ENCODE data around the gene FNBP1L.

Gene FNBP1L

DNA sequence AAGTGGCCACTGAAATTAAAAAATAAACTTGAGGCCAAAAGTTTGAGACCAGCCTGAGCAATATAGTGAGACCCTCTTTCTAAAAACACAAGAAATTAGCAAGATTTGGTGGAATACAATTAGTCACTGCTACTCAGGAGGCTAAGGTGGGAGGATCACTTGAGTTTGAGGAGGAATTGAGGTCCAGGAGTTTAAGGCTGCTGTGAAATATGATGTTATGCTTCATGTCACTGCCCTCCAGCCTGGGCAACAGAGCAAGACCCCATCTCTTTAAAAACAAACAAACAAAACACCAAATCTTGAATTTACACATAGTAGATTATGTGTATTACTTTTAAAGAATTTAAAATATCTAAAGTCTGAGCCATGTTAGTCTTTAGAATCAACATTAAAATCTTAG, 6.3 kb upstream of the FNBP1L start:
- Histone ChIP-seq H4K91ac (ENCODE audit: low read depth, low read length, poor library complexity) (no peak overlapping the region), H2AK5ac (ENCODE audit: low read depth, low read length) (no peak overlapping the region), H3K4me3 (ENCODE audit: low read length in 2 of 2) (no peak overlapping the region), H2AFZ (ENCODE audit: low read length) (no peak overlapping the region), H3K9me3 (replicated peaks in 1 of 2; ENCODE audit: control insufficient read depth in 2 of 2, insufficient read depth in 1 of 2, low read depth in 1 of 2, low read length in 2 of 2) (no peaks in the 10 kb centered on the region), H3K79me1 (ENCODE audit: low read depth, low read length) (no peaks in the 10 kb centered on the region), H3K4ac (ENCODE audit: low read length) (no peak overlapping the region), H3K27me3 (ENCODE audit: control insufficient read depth in 3 of 3, insufficient read depth in 3 of 3, low read depth in 1 of 3, low read length in 3 of 3) (no peaks in the 10 kb centered on the region), H2BK5ac (ENCODE audit: low read length) (no peak overlapping the region), H3K14ac (ENCODE audit: low read length) (no peak overlapping the region), H3K27ac (replicated peaks; ENCODE audit: low read length) (no peak overlapping the region), H3K18ac (ENCODE audit: low read length) (no peak overlapping the region), H3K9ac (ENCODE audit: low read depth, low read length, poor library complexity) (no peak overlapping the region), H2BK15ac (ENCODE audit: low read length) (no peak overlapping the region), H3K23ac (ENCODE audit: low read depth, low read length, poor library complexity) (no peak overlapping the region), H2BK120ac (ENCODE audit: low read depth, low read length) (no peak overlapping the region), H2BK12ac (ENCODE audit: low read length) (no peak overlapping the region), H3K4me1 (ENCODE audit: control insufficient read depth in 2 of 2, insufficient read depth in 1 of 2, low read depth in 1 of 2, low read length in 2 of 2) (no peaks in the 10 kb centered on the region), H3K4me2 (ENCODE audit: insufficient read depth, low read length, poor library complexity, severe bottlenecking) (no peak overlapping the region), H4K8ac (ENCODE audit: low read depth, low read length) (no peak overlapping the region), H3K36me3 (replicated peaks in 1 of 2; ENCODE audit: control insufficient read depth in 2 of 2, insufficient read depth in 2 of 2, low read length in 2 of 2) (no peaks in the 10 kb centered on the region)
- DNase-seq (ENCODE audit: low spot score) = no peak

GRCh38 chr1:93442008-93442666, 5.8 kb upstream of the FNBP1L start:
- WGBS, 2 donors (ENCODE audit: extremely low coverage in 2 of 2, insufficient read length in 2 of 2, insufficient replicate concordance in 1 of 2) = no CpG with 5 or more reads among the region's 11 CpGs
- no peak overlapping the region for H3K18ac ChIP-seq (ENCODE audit: low read length)
- no peak overlapping the region for H3K23ac ChIP-seq (ENCODE audit: low read depth, low read length, poor library complexity)
- no peaks in the 10 kb centered on the region for H3K79me1 ChIP-seq (ENCODE audit: low read depth, low read length)
- H2BK5ac ChIP-seq (ENCODE audit: low read length) = no peak overlapping the region
- no peak overlapping the region for H3K4me3 ChIP-seq (ENCODE audit: low read length in 2 of 2)
- H2BK120ac ChIP-seq (ENCODE audit: low read depth, low read length) = no peak overlapping the region
- peaks cover 0 to 1% of the 10 kb centered on the region in 2 donors for H3K4me1 ChIP-seq (ENCODE audit: control insufficient read depth in 2 of 2, insufficient read depth in 1 of 2, low read depth in 1 of 2, low read length in 2 of 2)
- H4K8ac ChIP-seq (ENCODE audit: low read depth, low read length) = no peak overlapping the region
- H3K27ac ChIP-seq (replicated peaks; ENCODE audit: low read length) = no peak overlapping the region
- H3K27me3 ChIP-seq (ENCODE audit: control insufficient read depth in 3 of 3, insufficient read depth in 3 of 3, low read depth in 1 of 3, low read length in 3 of 3) = no peaks in the 10 kb centered on the region
- no peak overlapping the region for H3K4me2 ChIP-seq (ENCODE audit: insufficient read depth, low read length, poor library complexity, severe bottlenecking)
- no peak overlapping the region for H3K14ac ChIP-seq (ENCODE audit: low read length)
- no peak overlapping the region for H3K4ac ChIP-seq (ENCODE audit: low read length)
- H4K91ac ChIP-seq (ENCODE audit: low read depth, low read length, poor library complexity) = no peak overlapping the region
- DNase-seq (ENCODE audit: low spot score) = no peak
- H3K36me3 ChIP-seq (replicated peaks in 1 of 2; ENCODE audit: control insufficient read depth in 2 of 2, insufficient read depth in 2 of 2, low read length in 2 of 2) = no peaks in the 10 kb centered on the region
- H2BK12ac ChIP-seq (ENCODE audit: low read length) = no peak overlapping the region
- no peaks in the 10 kb centered on the region for H3K9me3 ChIP-seq (replicated peaks in 1 of 2; ENCODE audit: control insufficient read depth in 2 of 2, insufficient read depth in 1 of 2, low read depth in 1 of 2, low read length in 2 of 2)
- no peak overlapping the region for H2BK15ac ChIP-seq (ENCODE audit: low read length)
- H3K9ac ChIP-seq (ENCODE audit: low read depth, low read length, poor library complexity) = no peak overlapping the region
- H2AK5ac ChIP-seq (ENCODE audit: low read depth, low read length) = no peak overlapping the region
- no peak overlapping the region for H2AFZ ChIP-seq (ENCODE audit: low read length)

GRCh38 chr1:93442741-93443140, 5.2 kb upstream of the FNBP1L start:
- H3K4me2 ChIP-seq (ENCODE audit: insufficient read depth, low read length, poor library complexity, severe bottlenecking) = no peak overlapping the region
- no peak overlapping the region for H3K27ac ChIP-seq (replicated peaks; ENCODE audit: low read length)
- H3K18ac ChIP-seq (ENCODE audit: low read length) = no peak overlapping the region
- no peak overlapping the region for H2BK15ac ChIP-seq (ENCODE audit: low read length)
- H3K9me3 ChIP-seq (replicated peaks in 1 of 2; ENCODE audit: control insufficient read depth in 2 of 2, insufficient read depth in 1 of 2, low read depth in 1 of 2, low read length in 2 of 2) = no peaks in the 10 kb centered on the region
- no peak for DNase-seq (ENCODE audit: low spot score)
- no peak overlapping the region for H2AK5ac ChIP-seq (ENCODE audit: low read depth, low read length)
- peaks cover 0 to 2% of the 10 kb centered on the region in 2 donors for H3K4me1 ChIP-seq (ENCODE audit: control insufficient read depth in 2 of 2, insufficient read depth in 1 of 2, low read depth in 1 of 2, low read length in 2 of 2)
- no peaks in the 10 kb centered on the region for H3K27me3 ChIP-seq (ENCODE audit: control insufficient read depth in 3 of 3, insufficient read depth in 3 of 3, low read depth in 1 of 3, low read length in 3 of 3)
- H3K9ac ChIP-seq (ENCODE audit: low read depth, low read length, poor library complexity) = no peak overlapping the region
- no peak overlapping the region for H2BK5ac ChIP-seq (ENCODE audit: low read length)
- H2AFZ ChIP-seq (ENCODE audit: low read length) = no peak overlapping the region
- H4K91ac ChIP-seq (ENCODE audit: low read depth, low read length, poor library complexity) = no peak overlapping the region
- WGBS, 2 donors (ENCODE audit: extremely low coverage in 2 of 2, insufficient read length in 2 of 2, insufficient replicate concordance in 1 of 2) = no CpG with 5 or more reads among the region's 1 CpG
- no peak overlapping the region for H2BK12ac ChIP-seq (ENCODE audit: low read length)
- no peak overlapping the region for H3K14ac ChIP-seq (ENCODE audit: low read length)
- H3K4ac ChIP-seq (ENCODE audit: low read length) = no peak overlapping the region
- no peak overlapping the region for H3K4me3 ChIP-seq (ENCODE audit: low read length in 2 of 2)
- no peak overlapping the region for H2BK120ac ChIP-seq (ENCODE audit: low read depth, low read length)
- no peak overlapping the region for H4K8ac ChIP-seq (ENCODE audit: low read depth, low read length)
- H3K79me1 ChIP-seq (ENCODE audit: low read depth, low read length) = no peaks in the 10 kb centered on the region
- no peaks in the 10 kb centered on the region for H3K36me3 ChIP-seq (replicated peaks in 1 of 2; ENCODE audit: control insufficient read depth in 2 of 2, insufficient read depth in 2 of 2, low read length in 2 of 2)
- no peak overlapping the region for H3K23ac ChIP-seq (ENCODE audit: low read depth, low read length, poor library complexity)

DNA sequence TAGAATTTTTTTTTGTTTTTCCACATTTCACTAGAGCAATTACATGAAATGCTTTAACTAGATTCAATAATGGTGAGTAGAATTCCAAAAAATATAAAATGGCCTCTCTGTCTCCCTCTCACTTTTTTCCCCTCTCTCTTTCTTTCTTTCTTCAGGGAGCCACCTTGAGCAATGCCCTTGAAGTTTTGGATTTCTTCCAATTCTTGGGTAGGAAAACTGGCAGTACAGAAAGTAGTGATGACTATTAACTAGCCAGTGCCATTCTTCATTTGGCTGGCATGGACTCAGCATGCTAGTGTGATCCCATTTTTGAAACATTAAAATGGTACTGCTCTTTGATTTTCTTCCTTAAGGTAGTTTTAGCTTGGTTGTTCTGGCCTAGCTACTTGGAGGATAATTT, 4.5 kb upstream of the FNBP1L start:
- Histone ChIP-seq H2AK5ac (ENCODE audit: low read depth, low read length) (no peak overlapping the region), H3K4me1 (ENCODE audit: control insufficient read depth in 2 of 2, insufficient read depth in 1 of 2, low read depth in 1 of 2, low read length in 2 of 2) (peaks cover 0 to 2% of the 10 kb centered on the region in 2 donors), H2BK12ac (ENCODE audit: low read length) (no peak overlapping the region), H4K91ac (ENCODE audit: low read depth, low read length, poor library complexity) (no peak overlapping the region), H3K27me3 (ENCODE audit: control insufficient read depth in 3 of 3, insufficient read depth in 3 of 3, low read depth in 1 of 3, low read length in 3 of 3) (no peaks in the 10 kb centered on the region), H3K14ac (ENCODE audit: low read length) (no peak overlapping the region), H3K79me1 (ENCODE audit: low read depth, low read length) (peaks cover 5% of the 10 kb centered on the region), H3K18ac (ENCODE audit: low read length) (no peak overlapping the region), H2BK15ac (ENCODE audit: low read length) (no peak overlapping the region), H3K27ac (replicated peaks; ENCODE audit: low read length) (no peak overlapping the region), H3K9ac (ENCODE audit: low read depth, low read length, poor library complexity) (no peak overlapping the region), H3K36me3 (replicated peaks in 1 of 2; ENCODE audit: control insufficient read depth in 2 of 2, insufficient read depth in 2 of 2, low read length in 2 of 2) (no peaks in the 10 kb centered on the region), H4K8ac (ENCODE audit: low read depth, low read length) (no peak overlapping the region), H3K9me3 (replicated peaks in 1 of 2; ENCODE audit: control insufficient read depth in 2 of 2, insufficient read depth in 1 of 2, low read depth in 1 of 2, low read length in 2 of 2) (no peaks in the 10 kb centered on the region), H3K4ac (ENCODE audit: low read length) (no peak overlapping the region), H3K23ac (ENCODE audit: low read depth, low read length, poor library complexity) (no peak overlapping the region), H2BK120ac (ENCODE audit: low read depth, low read length) (no peak overlapping the region), H3K4me3 (ENCODE audit: low read length in 2 of 2) (no peak overlapping the region), H3K4me2 (ENCODE audit: insufficient read depth, low read length, poor library complexity, severe bottlenecking) (no peak overlapping the region), H2AFZ (ENCODE audit: low read length) (no peak overlapping the region), H2BK5ac (ENCODE audit: low read length) (no peak overlapping the region)
- DNase-seq (ENCODE audit: low spot score) = no peak
